Uterus (tissue), 2 donors: ENCODE results near the gene CHAMP1.

Experiments
- POLR2A ChIP-seq, 2 donors: fragments of 450-650 bp; IDR thresholded peaks; one replicate each; pipeline ENCODE4 v1.6.1; 2016; ENCODE audit warnings: antibody characterized with exemption in 2 of 2, mild to moderate bottlenecking in 1 of 2, moderate library complexity in 1 of 2
- TF ChIP-seq, protein P1 (sequence below), 4 experiments: fragments of 200-600 bp in 2 of 4; fragments of 450-650 bp in 2 of 4; sonication (generic) in 2 of 4; IDR thresholded peaks; one replicate each; pipeline ENCODE4 v1.5.1; 2016 to 2019; ENCODE audit warnings: antibody characterized with exemption in 4 of 4, mild to moderate bottlenecking in 2 of 4, moderate library complexity in 1 of 4

GRCh38 chr13:114286808-114287207 is 27.5 kb upstream of the CHAMP1 start:
- TF ChIP-seq, protein P1, sequence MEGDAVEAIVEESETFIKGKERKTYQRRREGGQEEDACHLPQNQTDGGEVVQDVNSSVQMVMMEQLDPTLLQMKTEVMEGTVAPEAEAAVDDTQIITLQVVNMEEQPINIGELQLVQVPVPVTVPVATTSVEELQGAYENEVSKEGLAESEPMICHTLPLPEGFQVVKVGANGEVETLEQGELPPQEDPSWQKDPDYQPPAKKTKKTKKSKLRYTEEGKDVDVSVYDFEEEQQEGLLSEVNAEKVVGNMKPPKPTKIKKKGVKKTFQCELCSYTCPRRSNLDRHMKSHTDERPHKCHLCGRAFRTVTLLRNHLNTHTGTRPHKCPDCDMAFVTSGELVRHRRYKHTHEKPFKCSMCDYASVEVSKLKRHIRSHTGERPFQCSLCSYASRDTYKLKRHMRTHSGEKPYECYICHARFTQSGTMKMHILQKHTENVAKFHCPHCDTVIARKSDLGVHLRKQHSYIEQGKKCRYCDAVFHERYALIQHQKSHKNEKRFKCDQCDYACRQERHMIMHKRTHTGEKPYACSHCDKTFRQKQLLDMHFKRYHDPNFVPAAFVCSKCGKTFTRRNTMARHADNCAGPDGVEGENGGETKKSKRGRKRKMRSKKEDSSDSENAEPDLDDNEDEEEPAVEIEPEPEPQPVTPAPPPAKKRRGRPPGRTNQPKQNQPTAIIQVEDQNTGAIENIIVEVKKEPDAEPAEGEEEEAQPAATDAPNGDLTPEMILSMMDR (IDR thresholded peaks at IDR 0.05): no peak
- TF ChIP-seq POLR2A (IDR thresholded peaks at IDR 0.05): no peak
